A549 (cell line): ENCODE results near the gene ZNF22. TPM values are rescaled to one million over a fixed set of nuclear protein-coding genes. Genes with fewer than 3 reads are reported as not detected.

ENCODE experiments used
- ATAC-seq, 2 experiments: fragments of 200-7000 bp in 1 of 2; fragments of >200 bp in 1 of 2; cut with Nextera tagmentation in 1 of 2; cut with Tn5 transposase in 1 of 2; 3 replicates each; pipeline versions ENCODE4 v1.8.0 to v1.9.1; 2018 to 2020; ENCODE audit warnings: mild to moderate bottlenecking in 1 of 2, moderate library complexity in 1 of 2
- CTCF ChIA-PET: fragments of 300-600 bp; sonication (Branson Sonifier 250); formaldehyde crosslinking; extraction: SDS; loops from one replicate; lab custom pipeline; 2021; ENCODE audit warnings: antibody characterized with exemption, inconsistent platforms; lab: Yijun Ruan, JAX
- POLR2A ChIA-PET: fragments of 350-600 bp; formaldehyde crosslinking; extraction: SDS; loops from one replicate; lab custom pipeline; 2021; ENCODE audit warnings: antibody characterized with exemption, inconsistent platforms; lab: Yijun Ruan, JAX
- DNase-seq, 2 experiments: peaks; one replicate each; pipeline versions ENCODE4 v3.0.0 to v3.0.0-alpha.2; 2011 to 2016; ENCODE audit warnings: low read depth in 1 of 2, low spot score in 1 of 2
- FAIRE-seq: peaks from 2 replicates; lab custom pipeline; 2011; peaks lifted over from hg19 to GRCh38; lab: Jason Lieb, UNC
- H3K27ac ChIP-seq, 2 experiments: fragments of >200 bp; sonication (Bioruptor Twin); formaldehyde crosslinking; 3 replicates each; pipeline ENCODE4 v1.5.1; 2016 to 2017
- H3K4me1 ChIP-seq: fragments of >200 bp; sonication (Bioruptor Twin); formaldehyde crosslinking; 3 replicates; pipeline ENCODE4 v1.6.1; 2016
- H3K4me2 ChIP-seq: fragments of >200 bp; sonication (Bioruptor Twin); formaldehyde crosslinking; 3 replicates; pipeline ENCODE4 v1.6.1; 2016
- H3K4me3 ChIP-seq: fragments of >200 bp; sonication (Bioruptor Twin); formaldehyde crosslinking; 3 replicates; pipeline ENCODE4 v1.5.1; 2016
- H3K9me3 ChIP-seq: fragments of >200 bp; sonication (Bioruptor Twin); formaldehyde crosslinking; 3 replicates; pipeline ENCODE4 v1.6.1; 2016
- CBX2 ChIP-seq: fragments of 200-600 bp; sonication (generic); IDR thresholded peaks from 2 replicates; pipeline ENCODE4 v1.6.1; 2016; ENCODE audit warnings: low read depth, mild to moderate bottlenecking, borderline replicate concordance
- CEBPB ChIP-seq, 2 experiments: fragments of >200 bp in 1 of 2; sonication (Bioruptor Twin) in 1 of 2; formaldehyde crosslinking in 1 of 2; IDR thresholded peaks; 2 replicates each; pipeline ENCODE4 v1.6.1; 2012 to 2016
- CHD2 ChIP-seq: fragments of 150-350 bp; IDR thresholded peaks from 2 replicates; pipeline ENCODE4 v1.6.1; 2014; ENCODE audit warnings: low read length; ENCODE audit not compliant: partially characterized antibody
- CTCF ChIP-seq: fragments of >200 bp; sonication (Bioruptor Twin); formaldehyde crosslinking; IDR thresholded peaks from 3 replicates; pipeline ENCODE4 v1.5.1; 2016
- E2F6 ChIP-seq: IDR thresholded peaks from 2 replicates; pipeline ENCODE4 v1.6.1; 2012; ENCODE audit warnings: low read depth, borderline replicate concordance
- EHF ChIP-seq: fragments of 250-450 bp; sonication (Bioruptor Pico); IDR thresholded peaks from 2 replicates; pipeline ENCODE4 v1.5.0; 2020; ENCODE audit warnings: mild to moderate bottlenecking
- GATA3 ChIP-seq: IDR thresholded peaks from 2 replicates; pipeline ENCODE4 v1.6.1; 2012; ENCODE audit warnings: borderline replicate concordance
- HMGXB4 ChIP-seq: fragments of 250-450 bp; sonication (Bioruptor Pico); IDR thresholded peaks from 2 replicates; pipeline ENCODE4 v1.5.0; 2021; ENCODE audit warnings: mild to moderate bottlenecking, moderate library complexity, borderline replicate concordance
- HOXB13 ChIP-seq: fragments of 250-450 bp; sonication (Bioruptor Pico); IDR thresholded peaks from 2 replicates; pipeline ENCODE4 v1.5.0; 2020; ENCODE audit warnings: low read depth, mild to moderate bottlenecking, moderate library complexity
- JUN ChIP-seq, 2 experiments: fragments of >200 bp; sonication (Bioruptor Twin); formaldehyde crosslinking; IDR thresholded peaks; 2 replicates in 1 of 2; 3 replicates in 1 of 2; pipeline ENCODE4 v1.6.1; 2016 to 2017
- KDM1A ChIP-seq: fragments of 200-600 bp; sonication (generic); IDR thresholded peaks from 2 replicates; pipeline ENCODE4 v1.6.1; 2016; ENCODE audit warnings: low read depth, mild to moderate bottlenecking
- MAX ChIP-seq: IDR thresholded peaks from 2 replicates; pipeline ENCODE4 v1.6.1; 2012
- NR3C1 ChIP-seq: fragments of >200 bp; sonication (Bioruptor Twin); formaldehyde crosslinking; IDR thresholded peaks from 3 replicates; pipeline ENCODE4 v1.6.1; 2017
- PHF8 ChIP-seq: fragments of 200-600 bp; sonication (generic); IDR thresholded peaks from 2 replicates; pipeline ENCODE4 v1.6.1; 2016; ENCODE audit warnings: low read depth, mild to moderate bottlenecking, antibody characterized with exemption, moderate library complexity, borderline replicate concordance
- POLR2A ChIP-seq: IDR thresholded peaks from 2 replicates; pipeline ENCODE4 v1.6.1; 2012; ENCODE audit warnings: mild to moderate bottlenecking, low read length
- RARB ChIP-seq: fragments of 250-450 bp; sonication (Bioruptor Pico); IDR thresholded peaks from 2 replicates; pipeline ENCODE4 v1.8.0; 2021; ENCODE audit warnings: mild to moderate bottlenecking, moderate library complexity
- RCOR1 ChIP-seq: fragments of 150-350 bp; IDR thresholded peaks from 2 replicates; pipeline ENCODE4 v1.6.1; 2014; ENCODE audit warnings: antibody characterized with exemption, low read length, low read depth
- SMC3 ChIP-seq: fragments of >200 bp; sonication (Bioruptor Twin); formaldehyde crosslinking; IDR thresholded peaks from 3 replicates; pipeline ENCODE4 v1.6.1; 2018; ENCODE audit warnings: inconsistent platforms
- SREBF2 ChIP-seq: fragments of 450-650 bp; IDR thresholded peaks from 2 replicates; pipeline ENCODE4 v1.6.1; 2014; ENCODE audit warnings: mild to moderate bottlenecking, moderate library complexity
- TFCP2L1 ChIP-seq: fragments of 250-450 bp; sonication (Bioruptor Pico); IDR thresholded peaks from 2 replicates; pipeline ENCODE4 v1.5.0; 2021; ENCODE audit warnings: mild to moderate bottlenecking
- TP53 ChIP-seq: fragments of 250-450 bp; sonication (Bioruptor Pico); IDR thresholded peaks from 2 replicates; pipeline ENCODE4 v1.5.0; 2021; ENCODE audit warnings: mild to moderate bottlenecking, moderate library complexity
- ZC3H11A ChIP-seq: fragments of 450-650 bp; IDR thresholded peaks from 2 replicates; pipeline ENCODE4 v1.6.1; 2014; ENCODE audit warnings: antibody characterized with exemption, mild to moderate bottlenecking
- ZFP36 ChIP-seq: fragments of 450-650 bp; IDR thresholded peaks from 2 replicates; pipeline ENCODE4 v1.6.1; 2014; ENCODE audit warnings: borderline replicate concordance; ENCODE audit not compliant: partially characterized antibody
- ZNF302 ChIP-seq: fragments of 250-450 bp; sonication (Bioruptor Pico); IDR thresholded peaks from 2 replicates; pipeline ENCODE4 v1.9.0; 2021; ENCODE audit warnings: inconsistent platforms, mild to moderate bottlenecking, moderate library complexity
- ZSCAN20 ChIP-seq: fragments of 250-450 bp; sonication (Bioruptor Pico); IDR thresholded peaks from 2 replicates; pipeline ENCODE4 v1.8.0; 2022; ENCODE audit warnings: mild to moderate bottlenecking, moderate library complexity
- WGBS: methylation state at CpG from one replicate; pipeline ENCODE4 v1.1.6; 2017; ENCODE audit errors: missing lambda C conversion rate; 5-methylcytosine and 5-hydroxymethylcytosine counted together
- polyA plus RNA-seq, 4 experiments: library from polyadenylated mRNA; depleted of rRNA in 3 of 4; stranded (reverse); fragments of >200 nt; fragmentation: RNase III in 1 of 4; extraction: RNeasy Plus Mini Kit Qiagen cat#74134 plus additional on column Dnase treatment in 1 of 4; gene quantifications; 2 replicates in 3 of 4; 3 replicates in 1 of 4; pipeline ENCODE4 v1.2.3, GENCODE V29; 2011 to 2017
- TF ChIP-seq, protein P1 (sequence below): fragments of 200-600 bp; sonication (generic); IDR thresholded peaks from 2 replicates; pipeline ENCODE4 v1.6.1; 2016; ENCODE audit warnings: antibody characterized with exemption, mild to moderate bottlenecking, moderate library complexity

Gene ZNF22
- polyA plus RNA-seq, 2 of the 4 experiments (the other 2 are of a cell fraction), result 8.5 to 13.0 TPM

DNA sequence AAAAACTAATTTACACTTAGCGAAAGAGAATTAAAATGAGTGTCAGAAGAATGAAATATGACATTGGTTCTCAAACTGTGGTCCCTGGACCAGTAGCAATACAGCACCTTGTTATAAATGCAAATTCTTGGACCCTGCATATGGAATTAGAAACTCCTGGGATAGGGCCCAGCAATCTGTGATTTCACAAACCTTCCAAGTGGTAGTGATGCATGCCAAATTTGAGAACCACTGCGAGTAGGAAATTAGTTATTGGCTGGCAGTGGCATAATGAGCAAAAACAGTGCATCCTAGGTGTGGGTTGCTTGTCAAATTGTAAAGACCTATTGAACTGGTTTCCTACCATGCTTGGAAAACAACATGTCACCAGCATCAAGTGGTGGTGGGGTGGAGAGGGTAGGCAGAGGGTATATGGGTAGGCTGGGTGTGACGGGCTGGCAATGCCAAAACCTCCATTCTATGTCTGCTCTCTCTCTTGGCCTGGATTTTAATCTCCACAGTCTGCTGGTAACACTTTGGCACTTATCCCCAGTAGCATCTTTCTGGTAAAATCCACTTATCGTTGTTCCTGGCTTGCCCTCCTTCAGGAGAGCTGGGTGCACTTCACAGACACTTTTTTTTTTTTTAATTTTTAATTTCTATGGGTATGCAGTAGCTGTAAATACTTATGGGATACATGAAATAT, 50.0 kb downstream of the ZNF22 start (continued):
- TF ChIP-seq PHF8, result no peak
- no peak for TF ChIP-seq HOXB13
- no peak for TF ChIP-seq E2F6
- no peak for TF ChIP-seq SREBF2
- TF ChIP-seq HMGXB4 (CRISPR knock-in tag), result no peak
- no peak for TF ChIP-seq GATA3

- ChIA-PET POLR2A (no interaction called here), CTCF (no interaction called here)
- no peak overlapping the region for H3K4me2 ChIP-seq
Measured at GRCh38 chr10:45052700-45053099, 52.0 kb downstream of the ZNF22 start.

GRCh38 chr10:45053569-45054100, 52.9 kb downstream of the ZNF22 start:
- WGBS, result 0% methylated on average over 1 of the region's 1 CpG
- ATAC-seq (no peak), DNase-seq (no peak), FAIRE-seq (no peak)
- ChIA-PET POLR2A (no interaction called here), CTCF (no interaction called here)
- H3K4me1 ChIP-seq, result no peaks in the 10 kb centered on the region
- H3K9me3 ChIP-seq, result no peaks in the 10 kb centered on the region
- no peak overlapping the region for H3K4me2 ChIP-seq
- TF ChIP-seq TFCP2L1 (no peak), CTCF (no peak), SMC3 (no peak), PHF8 (no peak), RCOR1 (no peak), NR3C1 (no peak), JUN (IDR thresholded peaks at IDR 0.05) (no peak), CEBPB (IDR thresholded peaks at IDR 0.05) (no peak), ZNF302 (CRISPR knock-in tag) (no peak), MAX (no peak), KDM1A (no peak), ZFP36 (no peak), RARB (CRISPR knock-in tag) (no peak), TP53 (CRISPR knock-in tag) (no peak), POLR2A (no peak), HOXB13 (no peak), EHF (CRISPR knock-in tag) (no peak), CHD2 (no peak), ZC3H11A (no peak)
- TF ChIP-seq, protein P1, sequence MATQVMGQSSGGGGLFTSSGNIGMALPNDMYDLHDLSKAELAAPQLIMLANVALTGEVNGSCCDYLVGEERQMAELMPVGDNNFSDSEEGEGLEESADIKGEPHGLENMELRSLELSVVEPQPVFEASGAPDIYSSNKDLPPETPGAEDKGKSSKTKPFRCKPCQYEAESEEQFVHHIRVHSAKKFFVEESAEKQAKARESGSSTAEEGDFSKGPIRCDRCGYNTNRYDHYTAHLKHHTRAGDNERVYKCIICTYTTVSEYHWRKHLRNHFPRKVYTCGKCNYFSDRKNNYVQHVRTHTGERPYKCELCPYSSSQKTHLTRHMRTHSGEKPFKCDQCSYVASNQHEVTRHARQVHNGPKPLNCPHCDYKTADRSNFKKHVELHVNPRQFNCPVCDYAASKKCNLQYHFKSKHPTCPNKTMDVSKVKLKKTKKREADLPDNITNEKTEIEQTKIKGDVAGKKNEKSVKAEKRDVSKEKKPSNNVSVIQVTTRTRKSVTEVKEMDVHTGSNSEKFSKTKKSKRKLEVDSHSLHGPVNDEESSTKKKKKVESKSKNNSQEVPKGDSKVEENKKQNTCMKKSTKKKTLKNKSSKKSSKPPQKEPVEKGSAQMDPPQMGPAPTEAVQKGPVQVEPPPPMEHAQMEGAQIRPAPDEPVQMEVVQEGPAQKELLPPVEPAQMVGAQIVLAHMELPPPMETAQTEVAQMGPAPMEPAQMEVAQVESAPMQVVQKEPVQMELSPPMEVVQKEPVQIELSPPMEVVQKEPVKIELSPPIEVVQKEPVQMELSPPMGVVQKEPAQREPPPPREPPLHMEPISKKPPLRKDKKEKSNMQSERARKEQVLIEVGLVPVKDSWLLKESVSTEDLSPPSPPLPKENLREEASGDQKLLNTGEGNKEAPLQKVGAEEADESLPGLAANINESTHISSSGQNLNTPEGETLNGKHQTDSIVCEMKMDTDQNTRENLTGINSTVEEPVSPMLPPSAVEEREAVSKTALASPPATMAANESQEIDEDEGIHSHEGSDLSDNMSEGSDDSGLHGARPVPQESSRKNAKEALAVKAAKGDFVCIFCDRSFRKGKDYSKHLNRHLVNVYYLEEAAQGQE, result no peak
- no peak overlapping the region for H3K27ac ChIP-seq
- H3K4me3 ChIP-seq, result no peak overlapping the region

More at GRCh38 chr10:45052700-45053099, 52.0 kb downstream of the ZNF22 start:
- DNase-seq, result no peak
- 3% methylated on average over 1 of the region's 1 CpG for WGBS
- Histone ChIP-seq H3K9me3 (no peaks in the 10 kb centered on the region), H3K27ac (no peak overlapping the region), H3K4me1 (no peaks in the 10 kb centered on the region), H3K4me3 (no peak overlapping the region)
- no peak for ATAC-seq
- TF ChIP-seq POLR2A (no peak), RCOR1 (no peak), CBX2 (no peak), ZSCAN20 (CRISPR knock-in tag) (no peak)
- no peak for FAIRE-seq
